Retinal pigment epithelial cell (primary cell): Measurements from ENCODE around the gene HOXA2.

Source experiments
- DNase-seq: peaks from one replicate; pipeline ENCODE4 v3.0.0-alpha.2; 2010; ENCODE audit warnings: low read depth
- H3K4me3 ChIP-seq: 2 replicates; pipeline ENCODE4 v1.5.1; 2011; ENCODE audit warnings: mild to moderate bottlenecking, low read length, control low read depth, moderate library complexity
- CTCF ChIP-seq: conservative IDR thresholded peaks from 2 replicates; pipeline ENCODE4 v1.5.1; 2011; ENCODE audit warnings: low read depth, low read length, control low read depth, inconsistent platforms

The HOXA2 gene

GRCh38 chr7:27103489-27104226, 1.2 kb upstream of the HOXA2 start:
- TF ChIP-seq CTCF = no peak
- no peak overlapping the region for H3K4me3 ChIP-seq
- DNase-seq = no peak

- no peak for DNase-seq
- no peak for TF ChIP-seq CTCF
- no peak overlapping the region for H3K4me3 ChIP-seq
Observed at GRCh38 chr7:27101957-27102580, 414 bp downstream of the HOXA2 start.

GRCh38 chr7:27101171-27101956, 1.1 kb downstream of the HOXA2 start:
- H3K4me3 ChIP-seq = no peak overlapping the region

GRCh38 chr7:27100694-27101170, 1.8 kb downstream of the HOXA2 start:
- no peak for TF ChIP-seq CTCF
- DNase-seq = no peak
- H3K4me3 ChIP-seq = no peak overlapping the region

More at GRCh38 chr7:27101171-27101956, 1.1 kb downstream of the HOXA2 start:
- DNase-seq = no peak
- TF ChIP-seq CTCF = no peak

GRCh38 chr7:27099453-27100370, 2.8 kb downstream of the HOXA2 start:
- no peak for DNase-seq
- TF ChIP-seq CTCF = no peak

More at GRCh38 chr7:27099453-27100370, 2.8 kb downstream of the HOXA2 start:
- no peak overlapping the region for H3K4me3 ChIP-seq
